ENCODE measurements around the gene NEDD4. TPM values are rescaled to one million over a fixed set of nuclear protein-coding genes. Genes with fewer than 3 reads are reported as not detected.
"Not testable (repeated sequence)": the region's sequence is repeated elsewhere in the genome, so short reads cannot be mapped to it uniquely, and the experiment has no call there.

Gene NEDD4
- total RNA-seq, 1 donor from 2014 or later = 25.1 TPM

DNA sequence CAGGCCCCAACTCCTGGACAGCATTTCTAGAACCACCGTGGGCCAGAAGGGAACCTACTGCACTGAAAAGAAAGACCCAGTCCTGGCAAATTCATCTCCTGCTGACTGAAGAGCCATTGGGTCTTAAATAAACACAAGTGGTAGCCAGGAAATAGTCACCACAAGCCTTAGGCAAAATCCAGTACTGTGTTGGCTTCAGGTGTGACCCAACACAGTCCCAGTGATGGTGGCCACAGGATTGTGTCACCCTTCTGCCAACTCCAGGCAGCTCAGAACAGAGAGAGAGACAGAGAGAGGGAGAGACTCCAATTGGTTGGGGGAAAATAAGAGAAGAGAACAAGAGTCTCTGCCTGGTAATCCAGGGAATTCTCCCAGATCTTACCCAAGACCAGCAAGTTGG, 23.1 kb downstream of the NEDD4 start:
- intact Hi-C loops (cut with DNase I) = no loop called here
- DNase-seq (ENCODE audit: low spot score) (no peak), ATAC-seq (no peak)

GRCh38 chr15:55969582-55969981, 23.8 kb downstream of the NEDD4 start:
- ATAC-seq = no peak
- intact Hi-C loops (cut with DNase I) = no loop called here

GRCh38 chr15:55968923-55969322, 24.5 kb downstream of the NEDD4 start:
- DNase-seq (ENCODE audit: low spot score) (no peak), ATAC-seq (no peak)
- intact Hi-C loops (cut with DNase I) = no loop called here

More at GRCh38 chr15:55969582-55969981, 23.8 kb downstream of the NEDD4 start:
- DNase-seq (ENCODE audit: low spot score) = no peak

DNA sequence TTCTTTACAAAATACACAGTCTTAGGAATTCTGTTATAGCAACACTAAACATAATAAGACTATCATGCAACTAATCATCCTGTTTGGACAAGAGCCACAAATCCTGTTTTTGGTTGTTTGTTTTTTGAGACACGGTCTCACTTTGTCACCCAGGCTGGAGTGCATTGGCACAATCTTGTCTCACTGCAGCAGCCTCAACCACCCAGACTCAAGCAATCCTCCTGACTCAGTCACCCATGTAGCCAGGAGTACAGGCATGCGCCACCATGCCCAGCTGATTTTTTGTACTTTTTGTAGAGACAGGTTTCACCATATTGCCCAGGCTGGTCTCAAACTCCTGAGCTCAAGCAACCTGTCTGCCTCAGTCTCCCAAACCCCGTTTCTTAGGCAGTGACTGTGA, 28.3 kb downstream of the NEDD4 start:
- intact Hi-C loops (cut with DNase I) = no loop called here
- ATAC-seq = no peak
- no peak for DNase-seq (ENCODE audit: low spot score)

DNA sequence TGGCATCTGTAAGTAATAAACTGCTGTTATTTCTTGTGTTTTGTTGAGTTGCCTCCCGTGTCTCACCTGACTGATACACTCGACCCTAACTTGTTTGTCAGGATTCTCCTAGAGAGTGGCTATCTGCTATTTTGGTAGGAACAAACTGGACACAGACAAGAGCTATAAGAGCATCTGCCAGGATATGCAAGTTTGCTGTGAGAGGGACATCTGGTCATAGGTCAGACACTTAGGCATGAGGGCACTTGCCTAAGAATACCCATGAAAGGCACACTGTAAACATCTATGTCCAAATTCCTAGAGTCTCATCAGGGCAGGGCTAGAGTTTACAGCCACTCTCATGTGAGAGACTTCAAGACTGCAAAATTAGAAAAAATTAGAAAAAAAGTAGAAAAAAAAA, 32.5 kb downstream of the NEDD4 start:
- intact Hi-C loops (cut with DNase I) = no loop called here
- DNase-seq (ENCODE audit: low spot score) (no peak), ATAC-seq (no peak)

DNA sequence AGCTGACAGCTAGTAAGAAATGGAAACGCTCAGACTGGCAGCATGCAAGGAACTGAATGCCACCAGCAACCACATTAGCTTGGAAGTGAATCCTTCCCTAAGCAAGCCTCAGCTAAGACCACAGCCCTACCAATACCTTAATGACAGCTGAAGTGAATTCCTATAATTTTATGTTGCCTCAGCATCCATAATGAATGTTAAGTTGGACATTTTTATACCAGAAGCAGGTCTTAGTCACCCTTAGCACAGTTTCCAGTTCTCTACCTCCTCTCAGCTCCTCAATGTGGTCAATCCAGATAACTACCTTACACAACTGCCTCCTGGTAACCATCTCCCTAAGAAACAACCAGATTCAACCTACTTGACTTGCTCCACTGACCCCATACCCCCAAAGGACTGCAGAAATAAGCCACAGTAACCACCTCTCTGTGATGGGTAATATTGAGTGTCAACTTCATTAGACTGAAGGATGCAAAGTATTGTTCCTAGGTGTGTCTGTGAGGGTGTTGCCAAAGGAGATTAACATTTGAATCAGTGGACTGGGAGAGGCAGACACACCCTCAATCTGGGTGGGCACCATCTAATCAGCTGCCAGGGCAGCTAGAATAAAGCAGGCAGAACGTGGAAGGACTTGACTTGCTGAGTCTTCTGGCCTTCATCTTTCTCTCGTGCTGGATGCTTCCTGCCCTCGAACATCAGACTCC, 33.5 kb downstream of the NEDD4 start:
- DNase-seq (ENCODE audit: low spot score) = no peak
- intact Hi-C loops (cut with DNase I) = no loop called here
- no peak for ATAC-seq

- no peak for ATAC-seq
- intact Hi-C loops (cut with DNase I) = no loop called here
- DNase-seq (ENCODE audit: low spot score) = no peak
These were observed 35.1 kb downstream of the NEDD4 start for GRCh38 chr15:55958349-55958748.

DNA sequence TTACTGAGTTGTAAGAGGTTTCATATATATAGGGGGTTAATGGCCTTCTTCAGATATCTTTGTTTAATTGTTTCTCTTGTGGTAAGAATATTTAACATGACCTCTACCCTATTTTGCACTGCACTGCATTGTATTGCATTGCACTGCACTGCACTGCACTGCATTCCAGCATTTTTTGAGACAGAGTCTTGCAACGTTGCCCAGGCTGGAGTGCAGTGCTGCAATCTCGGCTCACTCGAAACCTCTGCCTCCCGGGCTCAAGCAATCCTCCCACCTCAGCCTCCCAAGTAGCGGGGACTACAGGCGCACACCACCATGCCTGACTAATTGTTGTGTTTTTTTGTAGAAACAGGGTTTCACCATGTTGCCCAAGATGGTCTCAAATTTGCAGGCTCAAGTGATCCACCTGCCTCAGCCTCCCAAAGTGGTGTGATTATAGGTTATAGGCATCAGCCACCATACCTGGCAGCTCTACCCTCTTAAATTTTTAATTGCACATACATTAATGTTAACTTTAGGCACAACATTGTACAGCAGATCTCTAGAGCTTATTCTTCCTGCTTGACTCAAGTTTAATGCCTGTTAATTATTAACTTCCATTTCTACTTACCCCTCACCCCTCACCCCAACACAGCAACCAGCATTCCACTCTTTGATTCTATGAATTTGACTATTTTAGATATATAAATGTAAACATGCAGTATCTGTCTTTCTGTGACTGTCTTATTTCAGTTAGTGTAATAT, 38.4 kb downstream of the NEDD4 start:
- intact Hi-C loops (cut with DNase I) = no loop called here

DNA sequence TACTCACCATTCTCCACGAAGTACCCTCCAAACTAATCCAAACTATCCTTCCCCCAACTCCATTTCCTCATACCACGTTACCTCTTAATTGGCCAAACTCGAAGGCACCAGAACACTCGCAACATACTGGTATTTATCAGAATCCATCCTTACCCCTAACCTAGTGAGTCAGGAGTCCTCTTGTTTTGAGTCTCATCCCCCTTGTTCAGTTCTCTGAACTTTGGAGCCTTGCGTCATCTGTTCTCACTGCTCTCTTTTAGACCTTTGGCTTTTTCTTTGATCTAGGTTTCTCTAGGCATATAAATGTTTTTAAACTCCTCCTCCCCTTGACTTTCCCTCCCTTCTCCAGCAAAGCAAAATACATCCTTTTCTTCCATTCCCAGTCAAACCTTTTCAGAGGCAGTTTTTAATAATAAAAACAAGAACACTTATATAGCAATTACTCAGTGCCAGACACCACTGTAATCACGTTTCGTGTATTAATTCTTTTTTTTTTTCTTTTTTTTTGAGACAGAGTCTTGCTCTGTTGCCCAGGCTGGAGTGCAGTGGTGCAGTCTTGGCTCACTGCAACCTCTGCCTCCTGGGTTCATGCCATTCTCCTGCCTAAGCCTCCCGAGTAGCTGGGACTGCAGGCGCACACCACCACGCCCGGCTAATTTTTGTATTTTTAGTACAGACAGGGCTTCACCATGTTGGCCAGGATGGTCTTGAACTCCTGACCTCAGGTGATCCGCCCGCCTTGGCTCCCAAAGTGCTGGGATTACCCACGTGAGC, 40.7 kb downstream of the NEDD4 start:
- intact Hi-C loops (cut with DNase I); ATAC-seq; DNase-seq (ENCODE audit: low spot score): not testable (repeated sequence)

More for the DNA sequence above, 38.4 kb downstream of the NEDD4 start:
- ATAC-seq = no peak
- no peak for DNase-seq (ENCODE audit: low spot score)

DNA sequence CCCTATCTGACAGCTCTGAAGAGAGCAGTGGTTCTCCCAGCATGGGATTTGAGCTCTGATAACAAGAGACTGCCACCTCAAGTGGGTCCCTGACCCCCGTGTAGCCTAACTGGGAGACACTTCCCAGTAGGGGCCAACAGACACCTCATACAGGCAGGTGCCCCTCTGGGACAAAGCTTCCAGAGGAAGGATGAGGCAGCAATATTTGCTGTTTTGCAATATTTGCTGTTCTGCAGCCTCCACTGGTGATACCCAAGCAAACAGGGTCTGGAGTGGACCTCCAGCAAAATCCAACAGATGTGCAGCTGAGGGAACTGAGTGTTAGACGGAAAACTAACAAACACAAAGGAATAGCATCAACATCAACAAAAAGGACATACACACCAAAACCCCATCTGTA, 48.8 kb downstream of the NEDD4 start:
- intact Hi-C loops (cut with DNase I); DNase-seq (ENCODE audit: low spot score); ATAC-seq: not testable (repeated sequence)

GRCh38 chr15:55942332-55942731, 51.1 kb downstream of the NEDD4 start:
- ATAC-seq (no peak), DNase-seq (ENCODE audit: low spot score) (no peak)
- intact Hi-C loops (cut with DNase I) = no loop called here

DNA sequence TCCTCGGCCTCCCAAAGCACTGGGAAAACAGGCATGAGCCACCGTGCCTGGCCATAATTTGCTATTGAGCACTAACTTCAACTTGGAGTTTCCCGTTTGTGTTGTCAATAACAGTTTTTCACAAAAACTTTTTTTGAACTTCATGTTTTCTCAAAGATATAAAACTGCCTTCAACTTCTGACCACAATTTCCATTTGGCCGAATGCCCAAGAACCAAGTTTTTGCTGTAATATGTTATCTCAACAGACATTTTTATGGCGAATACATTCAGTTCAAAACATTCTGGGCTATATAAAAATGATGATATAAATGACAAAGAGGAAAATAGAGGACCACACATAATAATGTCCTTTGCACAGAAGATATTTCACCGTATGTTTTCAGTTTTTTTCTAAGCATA, 56.4 kb downstream of the NEDD4 start:
- intact Hi-C loops (cut with DNase I) = no loop called here
- DNase-seq (ENCODE audit: low spot score) = no peak
- no peak for ATAC-seq

DNA sequence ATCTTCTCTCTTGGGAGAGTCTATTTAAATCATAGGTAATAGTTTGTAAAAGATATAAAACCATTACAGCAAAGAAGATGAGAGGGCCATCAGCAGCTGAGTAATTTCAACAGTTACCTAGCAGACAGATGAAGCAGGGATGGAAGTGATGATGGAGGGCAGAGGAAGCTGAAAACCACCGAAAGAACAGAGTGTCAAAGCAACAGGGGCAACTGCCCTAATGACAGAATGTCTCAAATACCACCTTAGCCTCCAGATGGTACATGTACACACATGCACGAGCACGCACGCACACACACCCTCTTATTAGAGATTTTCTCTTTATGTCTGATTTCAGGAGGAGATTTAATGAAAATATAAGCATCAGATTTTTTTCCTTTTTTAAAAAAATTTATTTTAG, 64.5 kb downstream of the NEDD4 start:
- intact Hi-C loops (cut with DNase I) = no loop called here
- DNase-seq (ENCODE audit: low spot score) (no peak), ATAC-seq (no peak)

DNA sequence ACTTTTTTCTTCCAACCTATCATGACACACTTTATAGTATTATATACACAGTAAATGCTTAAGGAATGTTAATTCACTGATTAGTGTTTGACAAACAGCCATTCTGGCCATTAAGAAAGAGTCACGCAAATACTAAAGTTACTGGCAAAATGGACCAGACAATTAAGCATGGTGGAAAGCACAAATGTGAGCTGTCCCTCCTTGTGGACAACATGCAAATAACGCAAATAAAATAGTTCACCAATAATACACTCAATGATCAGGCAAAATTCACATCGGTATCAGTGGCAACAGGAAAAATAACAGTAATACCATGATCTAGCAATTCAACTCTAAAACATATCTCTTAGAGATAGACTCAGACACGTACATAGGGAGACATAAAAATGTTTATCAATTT, 71.7 kb downstream of the NEDD4 start:
- DNase-seq (ENCODE audit: low spot score) (no peak), ATAC-seq (no peak)
- intact Hi-C loops (cut with DNase I) = no loop called here

DNA sequence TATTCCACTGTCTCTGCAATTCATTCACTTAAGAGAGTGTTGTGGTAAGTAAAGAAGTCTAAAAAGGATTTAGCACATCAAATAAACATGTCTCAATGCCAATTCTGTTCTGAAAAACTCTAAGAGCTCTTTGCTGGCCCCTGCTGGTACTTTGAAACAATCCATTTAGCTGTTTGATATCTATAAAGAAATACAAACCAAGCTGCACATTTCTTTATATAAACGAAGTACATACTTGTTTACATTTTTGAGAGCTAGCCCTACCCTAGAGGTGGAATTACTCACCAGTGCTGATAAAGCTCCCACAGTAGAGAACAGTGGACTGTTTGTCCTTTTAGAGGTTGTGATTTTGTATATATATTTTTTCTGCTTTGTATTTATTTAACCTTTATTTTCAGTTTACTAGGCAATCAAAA, 75.5 kb downstream of the NEDD4 start:
- DNase-seq (ENCODE audit: low spot score) (no peak), ATAC-seq (no peak)
- intact Hi-C loops (cut with DNase I) = no loop called here

GRCh38 chr15:55916666-55917409, 76.6 kb downstream of the NEDD4 start:
- ATAC-seq (no peak), DNase-seq (ENCODE audit: low spot score) (no peak)
- intact Hi-C loops (cut with DNase I) = no loop called here

- DNase-seq (ENCODE audit: low spot score) (no peak), ATAC-seq (no peak)
- intact Hi-C loops (cut with DNase I) = no loop called here
These were observed 77.4 kb downstream of the NEDD4 start for GRCh38 chr15:55915876-55916567.

DNA sequence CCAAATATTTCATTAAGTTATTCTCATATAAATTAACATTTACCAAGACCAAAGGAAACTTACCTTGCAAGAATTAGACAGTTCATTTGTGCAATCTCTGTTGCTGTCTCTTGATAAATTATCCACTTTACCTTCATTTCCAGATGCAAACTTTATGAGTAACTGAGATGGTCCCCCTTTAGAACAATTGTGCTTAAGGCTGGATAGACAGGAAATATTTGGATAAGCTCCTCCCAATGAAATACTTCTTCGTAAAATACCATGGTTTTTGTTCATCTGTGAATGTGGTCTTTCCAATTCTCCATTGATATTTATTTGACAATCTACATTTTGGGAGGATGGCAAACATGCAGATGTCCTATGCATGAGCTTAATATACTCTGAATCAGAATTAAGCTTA, 78.2 kb downstream of the NEDD4 start:
- intact Hi-C loops (cut with DNase I) = no loop called here
- ATAC-seq = no peak
- DNase-seq (ENCODE audit: low spot score) = no peak

- intact Hi-C loops (cut with DNase I) = no loop called here
- DNase-seq (ENCODE audit: low spot score) (no peak), ATAC-seq (no peak)
These were observed 79.0 kb downstream of the NEDD4 start for GRCh38 chr15:55914446-55914845.
